Pancreas (tissue), 10 donors: ENCODE results near the gene PAX3. TPM values are rescaled to one million over a fixed set of nuclear protein-coding genes. Genes with fewer than 3 reads are reported as not detected.

Experiments
- ATAC-seq, 4 donors: fragments of 200-7000 bp; cut with Tn5 transposase; one replicate each; pipeline versions ENCODE4 v1.8.0 to v1.9.1; 2020; ENCODE audit warnings: mild to moderate bottlenecking in 4 of 4, moderate library complexity in 4 of 4
- DNase-seq, 6 donors: peaks; one replicate each; pipeline ENCODE4 v3.0.0-alpha.2; 2020
- FAIRE-seq: peaks from 2 replicates; lab custom pipeline; 2012; peaks lifted over from hg19 to GRCh38; lab: Jason Lieb, UNC
- H3K27ac ChIP-seq, 4 donors: fragments of 200-600 bp; sonication (generic); 1 replicate in 3 of 4; 2 replicates in 1 of 4; pipeline versions ENCODE4 v1.5.0 to v1.8.0; 2020
- H3K27me3 ChIP-seq, 4 donors: fragments of 200-600 bp; one replicate each; pipeline ENCODE4 v1.8.0; 2021
- H3K36me3 ChIP-seq, 3 donors: fragments of 200-600 bp; sonication (generic) in 1 of 3; one replicate each; pipeline versions ENCODE4 v1.5.0 to v1.8.0; 2020 to 2021
- H3K4me1 ChIP-seq, 3 donors: fragments of 200-600 bp; one replicate each; pipeline ENCODE4 v1.8.0; 2021
- H3K4me3 ChIP-seq, 4 donors: fragments of 200-600 bp; sonication (generic) in 2 of 4; one replicate each; pipeline versions ENCODE4 v1.5.0 to v1.8.0; 2020 to 2021
- H3K9me3 ChIP-seq, 4 donors: fragments of 200-600 bp; one replicate each; pipeline ENCODE4 v1.8.0; 2021
- WGBS, 2 donors: extraction: QIAGEN DNeasy Blood & Tissue Kit; methylation state at CpG; one replicate each; pipeline ENCODE4 v1.1.7; 2013; 5-methylcytosine and 5-hydroxymethylcytosine counted together
- intact Hi-C, 3 donors: fragments of 100-400 bp; cut with DNase I; formaldehyde crosslinking; loops; one replicate each; pipeline versions ENCODE4 v1.11.1 to v1.14.2; 2022
- polyA plus RNA-seq, 2 donors: library from polyadenylated mRNA; stranded (reverse); fragments of 200-250 nt; gene quantifications; one replicate each; pipeline ENCODE4 v1.2.3, GENCODE V29; 2013
- total RNA-seq, 6 donors: library from RNA; stranded (reverse); fragmentation: NEBNext Ultra II Directional in 4 of 6; extraction: Animal tissue kit (Norgen Biotek cat#: 25700) in 4 of 6; gene quantifications; one replicate each; pipeline versions ENCODE4 v1.2.1 to v1.2.4, GENCODE V29; 2021 to 2023
- TF ChIP-seq, protein P1 (sequence below), 4 donors: fragments of 200-600 bp; sonication (generic) in 3 of 4; IDR thresholded peaks; one replicate each; pipeline versions ENCODE4 v1.5.0 to v1.8.0; 2021; ENCODE audit warnings: antibody characterized with exemption in 4 of 4
- donor health status: healthy with polysubstance abuse.
- donor health status: DM: no; HTN: no; CAD: no; lungs with moderate emphysema.
- donor health status: DM: no; HTN: no; CAD: no.
- donor health status: control.
- donor health status: control.
- donor health status: Bipolar disorder and iron deficiency.
- donor health status: DM: yes; HTN: yes; CAD: no.
- donor health status: DM: no; HTN: no; CAD: no.
- donor health status: DM: no; HTN: no; CAD: no.
- donor health status: DM: yes; HTN: yes; CAD: no.

PAX3 gene
- total and polyA plus RNA-seq, 8 donors, result not detected

DNA sequence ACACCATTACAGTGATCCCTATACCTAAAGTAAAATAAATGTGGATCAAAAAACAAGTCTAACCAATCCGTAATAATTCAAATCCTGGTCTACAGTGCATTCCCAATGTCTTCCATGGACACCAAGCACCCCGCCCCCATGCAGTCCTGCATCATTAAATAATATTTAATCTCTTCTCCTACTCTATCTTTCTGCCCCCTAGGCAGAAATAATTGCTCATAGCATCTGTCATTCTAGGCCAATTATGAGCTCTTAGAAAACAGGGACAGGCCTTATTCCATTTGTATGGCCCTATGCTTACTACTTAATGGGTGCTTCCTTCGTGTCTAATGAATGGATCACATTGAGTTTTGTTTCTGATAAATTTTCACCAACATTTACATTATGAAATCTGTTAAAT, 66.4 kb downstream of the PAX3 start:
- no peak for FAIRE-seq
- H3K27ac ChIP-seq, result no peak overlapping the region
- TF ChIP-seq, protein P1, sequence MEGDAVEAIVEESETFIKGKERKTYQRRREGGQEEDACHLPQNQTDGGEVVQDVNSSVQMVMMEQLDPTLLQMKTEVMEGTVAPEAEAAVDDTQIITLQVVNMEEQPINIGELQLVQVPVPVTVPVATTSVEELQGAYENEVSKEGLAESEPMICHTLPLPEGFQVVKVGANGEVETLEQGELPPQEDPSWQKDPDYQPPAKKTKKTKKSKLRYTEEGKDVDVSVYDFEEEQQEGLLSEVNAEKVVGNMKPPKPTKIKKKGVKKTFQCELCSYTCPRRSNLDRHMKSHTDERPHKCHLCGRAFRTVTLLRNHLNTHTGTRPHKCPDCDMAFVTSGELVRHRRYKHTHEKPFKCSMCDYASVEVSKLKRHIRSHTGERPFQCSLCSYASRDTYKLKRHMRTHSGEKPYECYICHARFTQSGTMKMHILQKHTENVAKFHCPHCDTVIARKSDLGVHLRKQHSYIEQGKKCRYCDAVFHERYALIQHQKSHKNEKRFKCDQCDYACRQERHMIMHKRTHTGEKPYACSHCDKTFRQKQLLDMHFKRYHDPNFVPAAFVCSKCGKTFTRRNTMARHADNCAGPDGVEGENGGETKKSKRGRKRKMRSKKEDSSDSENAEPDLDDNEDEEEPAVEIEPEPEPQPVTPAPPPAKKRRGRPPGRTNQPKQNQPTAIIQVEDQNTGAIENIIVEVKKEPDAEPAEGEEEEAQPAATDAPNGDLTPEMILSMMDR (IDR thresholded peaks at IDR 0.05), result no peak
- no peak for ATAC-seq
- no peaks in the 10 kb centered on the region for H3K9me3 ChIP-seq
- no peak for DNase-seq
- H3K36me3 ChIP-seq, result no peaks in the 10 kb centered on the region
- 76 to 86% methylated on average over 3 of the region's 3 CpGs for WGBS, 2 donors
- peaks cover 0 to 4% (median 0%) of the 10 kb centered on the region in 4 donors for H3K27me3 ChIP-seq
- intact Hi-C loops, result no loop called here
- H3K4me3 ChIP-seq, result no peak overlapping the region
- no peaks in the 10 kb centered on the region for H3K4me1 ChIP-seq

DNA sequence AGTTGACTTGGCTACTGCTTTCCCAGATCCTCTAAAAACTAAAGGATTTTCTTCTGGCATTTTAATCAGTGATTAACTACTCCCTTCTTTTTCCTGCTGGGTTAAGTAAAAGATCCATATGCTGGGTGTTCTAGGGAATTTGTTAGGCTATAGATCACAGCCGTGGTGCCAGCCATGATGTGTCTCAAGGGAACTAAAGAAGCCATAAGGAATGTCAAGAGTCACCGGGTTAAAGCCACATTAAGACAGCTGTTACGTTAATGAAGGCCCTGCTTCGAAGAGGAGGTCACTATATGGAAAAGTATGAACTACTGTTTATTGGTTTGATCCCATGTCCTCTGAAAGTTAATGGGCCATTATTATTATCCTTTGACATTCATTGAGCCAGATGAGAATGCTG, 70.7 kb downstream of the PAX3 start:
- TF ChIP-seq, protein P1 (IDR thresholded peaks at IDR 0.05), result no peak
- no peaks in the 10 kb centered on the region for H3K36me3 ChIP-seq
- DNase-seq (no peak), FAIRE-seq (no peak), ATAC-seq (no peak)
- H3K4me1 ChIP-seq, result no peaks in the 10 kb centered on the region
- H3K9me3 ChIP-seq, result no peaks in the 10 kb centered on the region
- no peak overlapping the region for H3K27ac ChIP-seq
- H3K4me3 ChIP-seq, result no peak overlapping the region
- intact Hi-C loops, result no loop called here
- WGBS, 2 donors, result 56 to 64% methylated on average over 4 of the region's 4 CpGs
- H3K27me3 ChIP-seq, result peaks cover 0 to 1% (median 0%) of the 10 kb centered on the region in 4 donors

DNA sequence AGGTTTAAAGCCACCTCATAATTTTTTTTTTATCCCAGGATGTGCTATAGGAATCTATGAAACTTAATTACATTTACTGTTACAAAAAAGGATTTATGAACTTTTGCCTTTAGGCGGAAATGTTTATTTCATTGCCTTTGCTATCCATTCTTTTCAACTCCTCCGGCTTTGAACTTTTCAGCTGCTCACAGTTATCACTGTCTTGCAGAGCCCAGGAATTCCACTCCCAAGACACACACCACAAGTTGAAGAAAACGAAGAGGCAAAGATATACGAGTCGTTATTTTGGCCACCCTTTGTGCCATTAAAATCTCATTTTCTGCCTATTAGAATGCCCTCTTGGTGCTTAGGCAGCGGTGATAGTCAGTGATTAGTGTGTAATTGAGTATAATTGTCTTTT, 80.0 kb downstream of the PAX3 start:
- Histone ChIP-seq H3K4me3 (no peak overlapping the region), H3K36me3 (no peaks in the 10 kb centered on the region), H3K4me1 (no peaks in the 10 kb centered on the region), H3K27me3 (peaks cover 0 to 22% (median 0%) of the 10 kb centered on the region in 4 donors), H3K9me3 (no peaks in the 10 kb centered on the region), H3K27ac (no peak overlapping the region)
- TF ChIP-seq, protein P1 (IDR thresholded peaks at IDR 0.05), result no peak
- FAIRE-seq, result no peak
- WGBS, 2 donors, result 21 to 22% methylated on average over 6 of the region's 6 CpGs
- DNase-seq, result no peak
- no peak for ATAC-seq
- intact Hi-C loops, result no loop called here

DNA sequence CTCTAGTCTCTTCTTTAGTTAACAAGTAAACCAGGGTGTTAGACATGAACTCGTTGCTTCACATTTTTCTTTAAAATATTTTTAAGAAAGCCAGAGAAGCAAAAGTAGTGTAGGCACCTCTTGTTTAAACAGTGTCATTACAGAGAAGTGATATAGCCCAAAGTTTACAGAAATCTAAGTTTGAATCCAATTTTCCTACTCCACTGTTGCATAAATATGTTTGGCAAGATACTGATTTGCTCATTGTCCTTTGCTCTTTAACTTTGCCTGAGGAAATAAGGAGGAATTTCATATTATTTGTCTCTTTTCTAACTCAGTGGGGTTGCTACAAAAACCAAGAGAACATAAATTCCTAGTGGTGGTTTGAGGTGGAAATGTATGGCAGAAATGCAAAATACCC, 81.1 kb downstream of the PAX3 start:
- Histone ChIP-seq H3K27ac (no peak overlapping the region), H3K36me3 (no peaks in the 10 kb centered on the region), H3K9me3 (no peaks in the 10 kb centered on the region), H3K4me3 (no peak overlapping the region), H3K4me1 (no peaks in the 10 kb centered on the region), H3K27me3 (peaks cover 0 to 22% (median 0%) of the 10 kb centered on the region in 4 donors)
- intact Hi-C loops, result no loop called here
- ATAC-seq (no peak), FAIRE-seq (no peak), DNase-seq (no peak)
- TF ChIP-seq, protein P1 (IDR thresholded peaks at IDR 0.05), result no peak
- WGBS, 2 donors, result 16 to 36% methylated on average over 1 of the region's 1 CpG

DNA sequence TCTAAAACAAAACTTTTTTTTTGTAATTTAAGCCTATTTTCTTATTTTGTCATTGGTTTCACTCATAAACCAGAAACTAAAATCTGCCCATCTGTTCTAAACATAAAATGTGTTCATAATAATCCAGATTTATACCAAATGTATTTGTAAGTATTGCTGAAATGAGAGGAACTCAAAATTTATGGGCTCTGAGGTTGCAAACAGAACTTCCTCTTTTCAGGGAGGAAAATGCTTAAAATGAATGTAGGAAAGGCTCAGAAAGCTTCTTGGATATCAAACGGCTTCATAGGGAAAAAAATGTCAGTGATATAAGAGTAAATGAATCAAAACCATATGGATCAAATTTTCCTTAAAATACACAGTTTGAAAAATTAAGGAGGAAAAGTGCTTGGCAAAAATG, 83.9 kb downstream of the PAX3 start:
- DNase-seq (no peak), FAIRE-seq (no peak), ATAC-seq (no peak)
- Histone ChIP-seq H3K4me3 (no peak overlapping the region), H3K27ac (no peak overlapping the region), H3K27me3 (peaks cover 0 to 14% (median 0%) of the 10 kb centered on the region in 4 donors), H3K4me1 (no peaks in the 10 kb centered on the region), H3K9me3 (no peaks in the 10 kb centered on the region), H3K36me3 (no peaks in the 10 kb centered on the region)
- TF ChIP-seq, protein P1 (IDR thresholded peaks at IDR 0.05), result no peak
- 8 to 30% methylated on average over 1 of the region's 1 CpG for WGBS, 2 donors
- intact Hi-C loops, result no loop called here
